Mammary epithelial cell (primary cell): ENCODE results near the gene GALNTL6.

Experiments used
- CTCF ChIP-seq, 2 donors: IDR thresholded peaks in 1 of 2; conservative IDR thresholded peaks in 1 of 2; 2 replicates each; pipeline ENCODE4 v1.5.1; 2011 to 2012; ENCODE audit warnings: inconsistent platforms in 2 of 2, low read length in 2 of 2, mild to moderate bottlenecking in 2 of 2, control low read depth in 1 of 2, low read depth in 1 of 2; ENCODE audit not compliant: insufficient read depth in 1 of 2; ENCODE audit errors: extremely low read depth in 1 of 2
- EZH2 ChIP-seq: IDR thresholded peaks from 2 replicates; pipeline ENCODE4 v1.6.1; 2012; ENCODE audit warnings: low read length, inconsistent platforms, borderline replicate concordance

GRCh38 chr4:172129593-172129992 lies 316.4 kb downstream of the GALNTL6 start:
- no peak for TF ChIP-seq CTCF (conservative IDR thresholded peaks at IDR 0.05 in 1 of 2, IDR thresholded peaks at IDR 0.05 in 1 of 2; ENCODE audit: extremely low read depth in 1 of 2, insufficient read depth in 1 of 2, low read depth in 1 of 2, low read length in 2 of 2)
- TF ChIP-seq EZH2: no peak
